ENCODE results near the gene ABHD17A.

The ABHD17A gene

GRCh38 chr19:1836458-1837221, 48.7 kb downstream of the ABHD17A start:
- no peak for DNase-seq

- DNase-seq = no peak
These were observed 51.8 kb downstream of the ABHD17A start for GRCh38 chr19:1833540-1833939.

- DNase-seq = no peak
These were observed 53.1 kb downstream of the ABHD17A start for GRCh38 chr19:1832046-1832663.

GRCh38 chr19:1830978-1831377, 54.3 kb downstream of the ABHD17A start:
- DNase-seq = no peak

GRCh38 chr19:1830568-1830967, 54.7 kb downstream of the ABHD17A start:
- DNase-seq = no peak

- no peak for DNase-seq
These were observed 55.3 kb downstream of the ABHD17A start for GRCh38 chr19:1829958-1830357.

GRCh38 chr19:1828279-1829238, 56.7 kb downstream of the ABHD17A start:
- DNase-seq = no peak

GRCh38 chr19:1827566-1828278, 57.6 kb downstream of the ABHD17A start:
- DNase-seq = no peak
